Endothelial cell (in vitro differentiated cells): ENCODE measurements around the gene MYO3B. TPM values are rescaled to one million over a fixed set of nuclear protein-coding genes. Genes with fewer than 3 reads are reported as not detected.

Experiments
- DNase-seq: peaks from one replicate; pipeline ENCODE4 v3.0.0; 2021; ENCODE audit warnings: low spot score
- H3K27ac Mint-ChIP-seq: one replicate; pipeline ENCODE4 v1.8.0; 2021; ENCODE audit warnings: mixed read lengths, inconsistent platforms; ENCODE audit not compliant: unreplicated experiment
- H3K27me3 Mint-ChIP-seq: one replicate; pipeline ENCODE4 v1.8.0; 2021; ENCODE audit warnings: mild to moderate bottlenecking, moderate library complexity, mixed read lengths, inconsistent platforms; ENCODE audit not compliant: unreplicated experiment
- H3K36me3 Mint-ChIP-seq: one replicate; pipeline ENCODE4 v1.8.0; 2021; ENCODE audit warnings: mild to moderate bottlenecking, low read depth, mixed read lengths, inconsistent platforms; ENCODE audit not compliant: unreplicated experiment
- H3K4me1 Mint-ChIP-seq: one replicate; pipeline ENCODE4 v1.8.0; 2021; ENCODE audit warnings: mild to moderate bottlenecking, mixed read lengths, inconsistent platforms; ENCODE audit not compliant: unreplicated experiment
- H3K4me3 Mint-ChIP-seq: one replicate; pipeline ENCODE4 v1.8.0; 2021; ENCODE audit warnings: mild to moderate bottlenecking, mixed read lengths, inconsistent platforms; ENCODE audit not compliant: unreplicated experiment
- H3K9me3 Mint-ChIP-seq: one replicate; pipeline ENCODE4 v1.8.0; 2021; ENCODE audit warnings: mixed read lengths, inconsistent platforms; ENCODE audit not compliant: unreplicated experiment
- CTCF ChIP-seq: fragments of 200-600 bp; sonication (generic); IDR thresholded peaks from one replicate; pipeline ENCODE4 v1.5.0; 2021; ENCODE audit warnings: antibody characterized with exemption; ENCODE audit not compliant: unreplicated experiment
- total RNA-seq: library from RNA; stranded (reverse); fragmentation: NEBNext Ultra II Directional; extraction: Animal tissue kit (Norgen Biotek cat#: 25700); gene quantifications from one replicate; pipeline ENCODE4 v1.2.1, GENCODE V29; 2021; ENCODE audit not compliant: unreplicated experiment

Gene MYO3B
- total RNA-seq, 1 donor from 2014 or later, result 1.3 TPM

DNA sequence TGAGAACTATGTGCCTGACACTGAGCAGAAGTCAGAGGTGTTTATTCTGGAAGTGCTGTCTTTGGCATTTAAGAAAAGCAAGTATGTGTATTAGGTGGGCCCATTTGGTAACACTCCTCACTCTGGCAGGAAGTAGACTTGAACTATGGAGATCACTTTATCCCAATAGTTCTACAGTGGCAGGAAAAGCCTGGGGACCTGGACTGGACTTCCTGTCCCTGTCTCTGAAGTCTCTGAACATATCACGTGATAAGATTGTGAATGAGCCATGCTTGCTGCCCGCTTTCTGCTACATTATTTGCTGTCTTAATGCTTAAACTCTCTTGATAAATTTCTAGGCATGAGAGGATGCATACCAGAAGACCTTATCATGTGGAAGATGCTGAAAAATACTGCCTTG is 203.7 kb downstream of the MYO3B start:
- Mint-ChIP-seq H3K4me1 (peaks cover 9% of the 10 kb centered on the region), H3K9me3 (no peaks in the 10 kb centered on the region), H3K27me3 (peaks cover 1% of the 10 kb centered on the region), H3K27ac (no peak overlapping the region), H3K36me3 (no peaks in the 10 kb centered on the region), H3K4me3 (no peak overlapping the region)
- DNase-seq, result no peak
- TF ChIP-seq CTCF, result no peak

DNA sequence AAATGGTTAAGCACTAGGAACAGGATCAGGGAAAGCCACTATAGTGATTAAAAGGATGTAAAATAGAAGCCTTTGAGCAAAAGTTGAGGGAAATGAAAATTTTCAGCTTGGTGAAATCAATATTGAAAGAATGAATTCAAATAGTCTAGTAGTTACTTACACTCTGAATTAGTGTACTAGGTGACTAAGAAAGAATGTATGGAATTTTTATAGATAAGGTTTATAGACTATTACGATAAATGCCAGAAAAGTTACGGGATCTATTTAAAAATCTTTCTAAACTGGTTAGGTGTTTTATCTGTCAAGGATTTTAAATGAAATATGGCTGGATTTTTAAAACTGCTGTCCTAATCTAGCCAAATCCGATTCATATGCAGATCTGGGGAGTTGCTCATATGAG is 208.6 kb downstream of the MYO3B start:
- H3K27ac Mint-ChIP-seq, result no peak overlapping the region
- TF ChIP-seq CTCF, result no peak
- no peak overlapping the region for H3K4me3 Mint-ChIP-seq
- peaks cover 4% of the 10 kb centered on the region for H3K27me3 Mint-ChIP-seq
- DNase-seq, result no peak
- H3K36me3 Mint-ChIP-seq, result no peaks in the 10 kb centered on the region
- no peaks in the 10 kb centered on the region for H3K9me3 Mint-ChIP-seq
- H3K4me1 Mint-ChIP-seq, result peaks cover 6% of the 10 kb centered on the region

GRCh38 chr2:170391018-170391417 is 213.1 kb downstream of the MYO3B start:
- no peak overlapping the region for H3K27ac Mint-ChIP-seq
- H3K9me3 Mint-ChIP-seq, result no peaks in the 10 kb centered on the region
- H3K27me3 Mint-ChIP-seq, result peaks cover 2% of the 10 kb centered on the region

DNA sequence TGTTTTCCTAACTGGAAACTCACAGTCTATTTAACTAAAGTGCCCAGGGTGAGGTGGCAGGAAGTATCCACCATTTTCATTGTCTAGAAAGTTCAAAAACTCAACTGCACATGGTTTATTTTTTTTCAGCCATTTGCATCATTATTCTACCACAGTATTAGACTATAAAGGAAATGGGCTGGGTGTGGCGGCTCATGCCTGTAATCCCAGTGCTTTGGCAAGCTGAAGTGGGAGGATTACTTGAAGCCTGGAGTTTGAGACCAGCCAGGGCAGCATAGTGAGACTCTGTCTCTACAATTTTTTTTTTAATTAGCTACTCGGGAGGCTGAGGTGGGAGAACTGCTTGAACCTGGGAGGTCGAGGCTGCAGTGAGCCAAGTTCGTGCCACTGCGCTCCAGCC is 213.8 kb downstream of the MYO3B start:
- Mint-ChIP-seq H3K27ac (no peak overlapping the region), H3K27me3 (peaks cover 2% of the 10 kb centered on the region), H3K4me1 (peaks cover 4% of the 10 kb centered on the region), H3K4me3 (no peak overlapping the region), H3K36me3 (no peaks in the 10 kb centered on the region), H3K9me3 (no peaks in the 10 kb centered on the region)
- TF ChIP-seq CTCF, result no peak
- no peak for DNase-seq

More at GRCh38 chr2:170391018-170391417, 213.1 kb downstream of the MYO3B start:
- no peak for TF ChIP-seq CTCF
- Mint-ChIP-seq H3K4me3 (no peak overlapping the region), H3K36me3 (no peaks in the 10 kb centered on the region), H3K4me1 (peaks cover 4% of the 10 kb centered on the region)
- DNase-seq, result no peak

DNA sequence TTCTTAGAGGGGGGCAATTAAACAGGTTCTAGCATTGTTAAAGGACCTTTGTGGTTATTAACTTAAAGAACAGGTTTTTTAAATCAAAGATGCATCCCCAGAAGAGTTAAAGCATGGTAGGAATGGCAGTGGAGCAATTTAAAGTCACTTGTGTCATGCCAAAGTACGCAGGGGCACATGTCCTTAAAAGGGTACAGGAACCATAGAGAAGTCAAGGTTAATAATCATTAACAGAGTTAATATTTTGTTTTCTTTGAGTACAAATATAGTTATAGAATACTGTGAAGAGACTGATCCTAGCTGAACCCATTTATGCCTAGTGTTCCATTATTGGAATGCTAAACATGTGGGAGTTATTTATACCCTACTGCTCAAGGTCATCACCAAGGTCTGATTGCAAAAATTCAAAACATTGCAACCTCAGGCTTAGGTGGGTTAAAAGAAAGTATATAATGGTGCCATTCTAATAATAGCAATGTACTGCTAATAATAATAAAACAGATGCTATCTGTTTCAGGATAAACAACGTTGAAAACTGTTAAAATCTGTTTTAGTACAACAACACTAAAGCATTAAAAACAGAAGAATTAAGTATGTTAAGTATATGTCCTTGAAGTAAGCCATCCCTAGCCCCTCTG is 216.0 kb downstream of the MYO3B start:
- Mint-ChIP-seq H3K4me3 (no peak overlapping the region), H3K9me3 (no peaks in the 10 kb centered on the region), H3K4me1 (peaks cover 9% of the 10 kb centered on the region), H3K27ac (no peak overlapping the region), H3K27me3 (no peaks in the 10 kb centered on the region), H3K36me3 (no peaks in the 10 kb centered on the region)
- no peak for DNase-seq
- no peak for TF ChIP-seq CTCF
